ENCODE results near the gene MEGF6.

GRCh38 chr1:3485016-3485415 is 126.3 kb downstream of the MEGF6 start:
- TF ChIP-seq POLR2AphosphoS5 (IDR thresholded peaks at IDR 0.05; ENCODE audit: borderline replicate concordance, low read depth, low read length) (no peak), EZH2 (IDR thresholded peaks at IDR 0.05) (no peak)
